ENCODE measurements around the gene TTLL3. TPM values are rescaled to one million over a fixed set of nuclear protein-coding genes. Genes with fewer than 3 reads are reported as not detected.

Gene TTLL3
- total and polyA plus RNA-seq, 2 of the 4 experiments (the other 2 are of a cell fraction) = 6.8 to 43.4 TPM

- CTCF ChIA-PET = no interaction called here
- Histone ChIP-seq H3K27ac (ENCODE audit: insufficient read depth, low read length) (no peak overlapping the region), H3K23ac (ENCODE audit: low read depth, low read length) (no peak overlapping the region), H2BK120ac (ENCODE audit: low read depth, low read length) (no peak overlapping the region), H3K36me3 (ENCODE audit: control insufficient read depth, insufficient read depth, low read length) (peaks cover 46% of the 10 kb centered on the region), H3K56ac (ENCODE audit: extremely low read depth, insufficient read depth, low read length) (no peak overlapping the region), H3K4me1 (ENCODE audit: control insufficient read depth, insufficient read depth, low read length) (no peaks in the 10 kb centered on the region), H2AK9ac (replicated peaks; ENCODE audit: low read depth, low read length, poor library complexity) (no peak overlapping the region), H4K20me1 (ENCODE audit: insufficient read depth, low read length) (no peaks in the 10 kb centered on the region), H4K5ac (ENCODE audit: low read depth, low read length) (no peak overlapping the region), H3K79me1 (ENCODE audit: low read depth in 1 of 2, low read length in 2 of 2) (peaks cover 13 to 14% of the 10 kb centered on the region in 2 experiments), H3K9me1 (ENCODE audit: insufficient read depth, low read length) (peaks cover 7% of the 10 kb centered on the region; the same call in 1 of the 2 replicates), H2AFZ (replicated peaks; ENCODE audit: low read length, poor library complexity) (no peak overlapping the region), H3K4me2 (ENCODE audit: low read depth, low read length) (no peak overlapping the region), H3K9me3 (ENCODE audit: control insufficient read depth, insufficient read depth, low read length) (no peaks in the 10 kb centered on the region), H3K4ac (ENCODE audit: low read depth, low read length) (no peak overlapping the region), H4K91ac (ENCODE audit: insufficient read depth, low read depth, low read length) (no peak overlapping the region), H3K18ac (ENCODE audit: low read depth, low read length) (no peak overlapping the region), H2BK5ac (ENCODE audit: low read depth, low read length, poor library complexity, severe bottlenecking) (no peak overlapping the region), H3K27me3 (ENCODE audit: control insufficient read depth, insufficient read depth, low read length) (no peaks in the 10 kb centered on the region), H3K14ac (replicated peaks; ENCODE audit: low read depth, low read length) (no peak overlapping the region), H3K4me3 (ENCODE audit: insufficient read depth, low read depth, low read length) (no peak overlapping the region), H2BK20ac (ENCODE audit: low read depth, low read length) (no peak overlapping the region), H4K8ac (ENCODE audit: low read depth in 2 of 2, low read length in 2 of 2) (no peak overlapping the region), H3K9ac (ENCODE audit: low read depth, low read length) (no peak overlapping the region), H2AK5ac (ENCODE audit: low read depth, low read length) (no peak overlapping the region), H2BK15ac (ENCODE audit: low read depth, low read length) (no peak overlapping the region)
- no peak for DNase-seq
- dilution Hi-C loops (cut with HindIII; ENCODE audit: low sequenced_read_pairs, unreplicated experiment) = no loop called here
- POLR2A ChIA-PET (ENCODE audit: unreplicated experiment) = no interaction called here
- no peak for ATAC-seq (ENCODE audit: low read depth)
- no TSS peak for BruUV-seq (replicated peaks)
- TF ChIP-seq MAZ (IDR thresholded peaks at IDR 0.05; ENCODE audit: borderline replicate concordance, low read depth, low read length) (no peak), USF2 (IDR thresholded peaks at IDR 0.05; ENCODE audit: low read depth, low read length) (no peak), CHD1 (IDR thresholded peaks at IDR 0.05; ENCODE audit: low read depth, low read length) (no peak), RCOR1 (IDR thresholded peaks at IDR 0.05; ENCODE audit: insufficient replicate concordance, low read length) (no peak), NFE2L2 (IDR thresholded peaks at IDR 0.05; ENCODE audit: low read depth, low read length) (no peak), FOS (IDR thresholded peaks at IDR 0.05; ENCODE audit: low read depth, low read length) (no peak), RAD21 (IDR thresholded peaks at IDR 0.05; ENCODE audit: low read length) (no peak)
- intact Hi-C loops (cut with micrococcal nuclease) = no loop called here
- in situ Hi-C loops (cut with MboI; ENCODE audit: low sequenced_read_pairs) = no loop called here
- no CpG with 5 or more reads among the region's 7 CpGs for WGBS, 2 experiments (ENCODE audit: extremely low coverage in 2 of 2, insufficient read length in 1 of 2)
Measured at GRCh38 chr3:9785602-9786001, 24.5 kb upstream of the TTLL3 start.
